Chondrocyte (in vitro differentiated cells): Measurements from ENCODE around the gene EIF3K. TPM values are rescaled to one million over a fixed set of nuclear protein-coding genes. Genes with fewer than 3 reads are reported as not detected.
A peak's percentile ranks its signal among the peaks of the same experiment; 100 is the strongest.

Experiments
- DNase-seq: peaks from one replicate; pipeline ENCODE4 v3.0.0; 2021; ENCODE audit warnings: mixed read lengths, low spot score
- H3K27ac Mint-ChIP-seq: one replicate; pipeline ENCODE4 v1.8.0; 2021; ENCODE audit warnings: mild to moderate bottlenecking, moderate library complexity, mixed read lengths; ENCODE audit not compliant: unreplicated experiment
- H3K27me3 Mint-ChIP-seq: 2 replicates; pipeline ENCODE4 v1.8.0; 2021; ENCODE audit warnings: low read depth, mixed read lengths
- H3K36me3 Mint-ChIP-seq: 2 replicates; pipeline ENCODE4 v1.8.0; 2021; ENCODE audit warnings: low read depth, mixed read lengths
- H3K4me1 Mint-ChIP-seq: 2 replicates; pipeline ENCODE4 v1.8.0; 2021; ENCODE audit warnings: low read depth, mild to moderate bottlenecking, mixed read lengths
- H3K4me3 Mint-ChIP-seq: one replicate; pipeline ENCODE4 v1.8.0; 2021; ENCODE audit warnings: mild to moderate bottlenecking, moderate library complexity, mixed read lengths; ENCODE audit not compliant: unreplicated experiment
- H3K9me3 Mint-ChIP-seq: 2 replicates; pipeline ENCODE4 v1.8.0; 2021; ENCODE audit warnings: low read depth, mixed read lengths
- total RNA-seq: library from RNA; stranded (reverse); gene quantifications from 3 replicates; pipeline ENCODE4 v1.2.1, GENCODE V29; 2021
- TF ChIP-seq, protein P1 (sequence below): fragments of 200-600 bp; sonication (generic); IDR thresholded peaks from 2 replicates; pipeline ENCODE4 v1.5.0; 2021; ENCODE audit warnings: antibody characterized with exemption, mild to moderate bottlenecking, moderate library complexity

Gene EIF3K
- total RNA-seq, 1 donor from 2014 or later = 185 TPM

DNA sequence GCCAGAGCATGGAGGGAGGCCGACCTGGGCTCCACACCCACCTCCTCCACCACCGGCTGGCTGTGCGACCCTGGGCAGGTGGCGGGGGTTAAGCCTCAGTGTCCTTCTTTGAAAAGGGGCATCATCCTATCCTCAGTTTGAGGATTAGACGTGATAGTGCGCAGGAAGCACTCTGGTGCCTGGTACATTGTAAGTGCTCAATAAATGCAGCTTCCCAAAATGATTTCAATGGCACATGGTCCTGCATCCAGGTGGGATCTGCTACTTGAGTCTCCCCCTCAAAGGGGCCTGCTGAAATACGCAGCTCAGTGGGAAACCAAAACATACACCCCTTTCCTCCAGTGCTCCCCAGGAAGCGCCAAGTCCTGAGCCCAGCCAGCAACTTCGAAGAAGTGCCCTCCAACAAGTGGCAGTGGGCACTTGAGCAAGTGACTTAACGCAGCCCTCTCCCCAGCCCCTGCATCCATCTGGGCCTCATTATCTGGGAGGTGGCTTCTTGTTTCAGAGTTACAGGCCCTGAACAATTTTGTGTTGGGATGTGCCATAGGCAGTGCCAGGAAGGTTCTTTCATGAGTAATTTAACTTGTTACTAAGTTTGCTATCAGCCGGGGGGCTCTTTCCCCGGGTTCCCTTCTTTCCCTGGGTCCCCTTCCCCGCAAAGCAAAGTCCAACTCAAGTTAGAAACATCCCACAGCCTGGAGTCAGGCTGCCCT is 46.4 kb downstream of the EIF3K start:
- no peaks in the 10 kb centered on the region for H3K9me3 Mint-ChIP-seq
- H3K36me3 Mint-ChIP-seq = peaks cover 10% of the 10 kb centered on the region
- DNase-seq = no peak
- TF ChIP-seq, protein P1, sequence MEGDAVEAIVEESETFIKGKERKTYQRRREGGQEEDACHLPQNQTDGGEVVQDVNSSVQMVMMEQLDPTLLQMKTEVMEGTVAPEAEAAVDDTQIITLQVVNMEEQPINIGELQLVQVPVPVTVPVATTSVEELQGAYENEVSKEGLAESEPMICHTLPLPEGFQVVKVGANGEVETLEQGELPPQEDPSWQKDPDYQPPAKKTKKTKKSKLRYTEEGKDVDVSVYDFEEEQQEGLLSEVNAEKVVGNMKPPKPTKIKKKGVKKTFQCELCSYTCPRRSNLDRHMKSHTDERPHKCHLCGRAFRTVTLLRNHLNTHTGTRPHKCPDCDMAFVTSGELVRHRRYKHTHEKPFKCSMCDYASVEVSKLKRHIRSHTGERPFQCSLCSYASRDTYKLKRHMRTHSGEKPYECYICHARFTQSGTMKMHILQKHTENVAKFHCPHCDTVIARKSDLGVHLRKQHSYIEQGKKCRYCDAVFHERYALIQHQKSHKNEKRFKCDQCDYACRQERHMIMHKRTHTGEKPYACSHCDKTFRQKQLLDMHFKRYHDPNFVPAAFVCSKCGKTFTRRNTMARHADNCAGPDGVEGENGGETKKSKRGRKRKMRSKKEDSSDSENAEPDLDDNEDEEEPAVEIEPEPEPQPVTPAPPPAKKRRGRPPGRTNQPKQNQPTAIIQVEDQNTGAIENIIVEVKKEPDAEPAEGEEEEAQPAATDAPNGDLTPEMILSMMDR = no peak
- peaks cover 98% of the 10 kb centered on the region for H3K4me1 Mint-ChIP-seq
- H3K27me3 Mint-ChIP-seq = no peaks in the 10 kb centered on the region
- H3K27ac Mint-ChIP-seq = peak overlapping the region; percentile 100
- H3K4me3 Mint-ChIP-seq = no peak overlapping the region

DNA sequence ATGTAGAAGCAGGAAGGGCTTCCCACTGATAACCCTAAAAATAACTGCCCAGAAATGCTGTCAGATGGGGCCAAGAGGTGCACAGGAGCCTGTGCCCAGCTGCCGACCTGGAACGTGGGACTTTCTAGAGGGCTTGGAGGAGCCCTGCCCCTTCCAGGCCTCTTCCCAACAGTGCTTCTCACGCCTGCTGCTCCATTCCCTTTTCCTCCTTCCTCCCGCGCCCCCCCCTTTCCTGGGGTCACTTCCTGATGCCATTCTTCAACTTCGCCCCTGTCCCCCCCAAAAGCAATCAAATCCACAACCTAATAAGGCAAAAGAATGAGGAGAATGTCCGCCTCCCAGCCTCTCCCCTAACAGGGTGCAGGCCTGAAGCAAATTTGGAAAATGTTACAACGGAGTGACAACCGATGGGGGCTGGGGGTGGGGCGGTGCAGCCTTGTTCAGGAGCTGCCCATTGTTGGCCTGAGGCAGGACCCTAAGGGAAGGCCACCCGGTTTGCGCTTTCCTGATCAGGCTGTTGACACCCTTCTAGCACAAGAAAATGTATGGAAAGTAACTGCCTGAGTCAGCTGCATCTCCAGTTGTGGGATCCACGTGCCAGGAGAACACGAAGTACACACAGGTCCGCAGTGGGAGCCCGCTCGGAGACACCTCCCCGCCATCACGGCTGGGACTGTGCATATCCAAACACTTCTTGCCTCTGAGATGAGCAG is 47.1 kb downstream of the EIF3K start:
- Mint-ChIP-seq H3K27ac (peak overlapping the region; percentile 100), H3K9me3 (no peaks in the 10 kb centered on the region), H3K27me3 (no peaks in the 10 kb centered on the region), H3K4me3 (peak overlapping the region; percentile 16), H3K36me3 (peaks cover 6% of the 10 kb centered on the region), H3K4me1 (peaks cover 97% of the 10 kb centered on the region)
- TF ChIP-seq, protein P1 = no peak
- no peak for DNase-seq

DNA sequence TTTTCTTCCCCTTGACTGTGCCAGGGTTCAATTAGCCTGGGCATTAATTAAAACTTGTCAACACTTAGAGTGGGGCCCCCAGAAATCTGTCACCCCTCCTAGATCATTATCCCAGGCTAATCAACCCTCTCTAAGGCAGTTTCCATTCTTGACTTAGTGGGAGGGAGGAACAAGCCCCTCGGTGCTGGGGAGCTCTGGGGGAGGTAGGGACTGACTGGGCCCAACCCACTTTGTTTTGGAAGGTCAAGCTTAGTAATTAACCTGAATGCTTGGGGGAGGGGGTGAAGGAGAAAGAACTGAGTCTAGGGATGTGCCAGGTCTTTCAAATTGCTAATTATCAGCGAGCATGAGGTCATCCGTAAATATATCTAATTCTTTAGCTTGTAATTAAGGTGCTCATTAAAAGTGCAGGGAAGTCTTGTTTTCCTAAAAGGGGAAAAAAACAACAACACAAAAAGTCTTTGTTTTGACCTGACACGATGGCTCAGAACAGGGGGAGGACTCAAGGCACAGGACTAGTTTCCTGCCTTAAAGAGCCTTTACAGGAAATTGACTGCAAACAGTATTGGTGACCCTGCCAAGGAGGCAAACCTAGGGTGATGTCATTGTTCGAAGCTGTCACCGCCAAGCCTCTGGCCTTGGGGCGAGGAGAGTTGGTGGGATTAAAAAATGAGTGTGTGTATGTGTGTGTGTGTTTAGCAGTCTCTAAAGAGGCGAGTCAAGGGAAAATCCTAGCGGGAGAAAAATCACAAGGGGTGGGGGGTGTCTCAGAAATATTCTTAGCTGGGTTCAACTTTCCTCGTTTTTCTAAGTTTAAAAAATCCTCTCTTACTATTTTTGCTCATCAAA is 47.9 kb downstream of the EIF3K start:
- Mint-ChIP-seq H3K27me3 (no peaks in the 10 kb centered on the region), H3K27ac (peak overlapping the region; percentile 100), H3K9me3 (no peaks in the 10 kb centered on the region), H3K4me1 (peaks cover 99% of the 10 kb centered on the region), H3K4me3 (peak overlapping the region; percentile 59), H3K36me3 (peaks cover 5% of the 10 kb centered on the region)
- TF ChIP-seq, protein P1 = no peak
- DNase-seq = no peak

DNA sequence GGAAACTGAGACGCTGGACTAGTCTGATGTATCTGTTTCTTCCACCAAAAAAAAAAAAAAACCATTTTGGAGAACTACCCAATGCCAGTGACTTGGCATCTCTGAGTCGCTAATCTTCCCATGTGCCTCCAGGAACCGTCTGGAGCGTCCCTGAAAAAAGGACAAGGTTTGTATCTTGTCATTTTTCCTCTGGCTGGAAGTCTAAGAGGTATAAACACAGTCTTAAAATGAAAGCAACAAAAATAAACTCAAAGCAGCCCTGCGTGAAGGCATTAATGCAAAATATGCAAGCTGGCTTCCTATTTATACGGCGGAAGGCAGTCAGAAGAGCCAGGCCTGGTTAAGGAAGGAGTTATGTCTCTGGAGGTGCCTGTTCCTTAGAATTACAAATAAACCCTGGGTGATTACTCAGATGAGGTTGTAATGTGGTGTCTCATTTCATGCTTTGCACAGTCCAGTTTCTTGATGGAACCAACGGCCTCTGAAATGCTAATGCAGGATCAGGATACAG is 48.7 kb downstream of the EIF3K start:
- H3K9me3 Mint-ChIP-seq = no peaks in the 10 kb centered on the region
- TF ChIP-seq, protein P1 = no peak

DNA sequence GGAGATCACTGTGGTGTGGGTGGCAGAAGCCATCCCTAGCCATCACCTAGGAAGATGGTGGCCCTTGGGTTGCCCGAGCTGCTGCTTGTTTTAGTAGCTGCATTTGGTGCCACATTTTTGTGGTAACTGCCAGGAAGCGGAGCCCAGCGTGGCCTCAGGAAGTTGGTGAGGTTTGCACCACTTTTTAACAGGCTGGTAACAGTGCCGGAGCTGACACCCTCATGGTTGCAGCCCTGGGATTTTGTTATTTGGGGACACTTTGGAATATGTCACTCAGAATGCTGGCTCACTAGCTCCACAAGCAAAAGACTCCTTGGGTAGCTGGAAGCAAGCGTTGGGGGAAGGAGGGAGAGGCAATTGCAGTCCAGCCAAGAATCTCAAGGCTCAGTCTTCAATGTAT is 50.6 kb downstream of the EIF3K start:
- H3K4me3 Mint-ChIP-seq = no peak overlapping the region

More for the DNA sequence above, 48.7 kb downstream of the EIF3K start:
- Mint-ChIP-seq H3K27ac (peak overlapping the region; percentile 100), H3K4me1 (peaks cover 96% of the 10 kb centered on the region), H3K27me3 (no peaks in the 10 kb centered on the region), H3K4me3 (peak overlapping the region; percentile 14), H3K36me3 (peaks cover 5% of the 10 kb centered on the region)
- no peak for DNase-seq

More for the DNA sequence above, 50.6 kb downstream of the EIF3K start:
- no peak for DNase-seq
- H3K36me3 Mint-ChIP-seq = peaks cover 3% of the 10 kb centered on the region
- H3K9me3 Mint-ChIP-seq = no peaks in the 10 kb centered on the region
- H3K27ac Mint-ChIP-seq = peak overlapping the region; percentile 100
- TF ChIP-seq, protein P1 = no peak
- peaks cover 86% of the 10 kb centered on the region for H3K4me1 Mint-ChIP-seq
- H3K27me3 Mint-ChIP-seq = no peaks in the 10 kb centered on the region
